Hair follicular keratinocyte (primary cell): ENCODE results near the gene FZD8. TPM values are rescaled to one million over a fixed set of nuclear protein-coding genes. Genes with fewer than 3 reads are reported as not detected.

Source experiments
- total RNA-seq: library from RNA; depleted of rRNA; stranded (reverse); fragments of >200 nt; gene quantifications from 2 replicates; pipeline ENCODE4 v1.2.3, GENCODE V29; 2015

The FZD8 gene, protein sequence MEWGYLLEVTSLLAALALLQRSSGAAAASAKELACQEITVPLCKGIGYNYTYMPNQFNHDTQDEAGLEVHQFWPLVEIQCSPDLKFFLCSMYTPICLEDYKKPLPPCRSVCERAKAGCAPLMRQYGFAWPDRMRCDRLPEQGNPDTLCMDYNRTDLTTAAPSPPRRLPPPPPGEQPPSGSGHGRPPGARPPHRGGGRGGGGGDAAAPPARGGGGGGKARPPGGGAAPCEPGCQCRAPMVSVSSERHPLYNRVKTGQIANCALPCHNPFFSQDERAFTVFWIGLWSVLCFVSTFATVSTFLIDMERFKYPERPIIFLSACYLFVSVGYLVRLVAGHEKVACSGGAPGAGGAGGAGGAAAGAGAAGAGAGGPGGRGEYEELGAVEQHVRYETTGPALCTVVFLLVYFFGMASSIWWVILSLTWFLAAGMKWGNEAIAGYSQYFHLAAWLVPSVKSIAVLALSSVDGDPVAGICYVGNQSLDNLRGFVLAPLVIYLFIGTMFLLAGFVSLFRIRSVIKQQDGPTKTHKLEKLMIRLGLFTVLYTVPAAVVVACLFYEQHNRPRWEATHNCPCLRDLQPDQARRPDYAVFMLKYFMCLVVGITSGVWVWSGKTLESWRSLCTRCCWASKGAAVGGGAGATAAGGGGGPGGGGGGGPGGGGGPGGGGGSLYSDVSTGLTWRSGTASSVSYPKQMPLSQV
- 16.9 and 26.0 TPM in 2 replicates for total RNA-seq

DNA sequence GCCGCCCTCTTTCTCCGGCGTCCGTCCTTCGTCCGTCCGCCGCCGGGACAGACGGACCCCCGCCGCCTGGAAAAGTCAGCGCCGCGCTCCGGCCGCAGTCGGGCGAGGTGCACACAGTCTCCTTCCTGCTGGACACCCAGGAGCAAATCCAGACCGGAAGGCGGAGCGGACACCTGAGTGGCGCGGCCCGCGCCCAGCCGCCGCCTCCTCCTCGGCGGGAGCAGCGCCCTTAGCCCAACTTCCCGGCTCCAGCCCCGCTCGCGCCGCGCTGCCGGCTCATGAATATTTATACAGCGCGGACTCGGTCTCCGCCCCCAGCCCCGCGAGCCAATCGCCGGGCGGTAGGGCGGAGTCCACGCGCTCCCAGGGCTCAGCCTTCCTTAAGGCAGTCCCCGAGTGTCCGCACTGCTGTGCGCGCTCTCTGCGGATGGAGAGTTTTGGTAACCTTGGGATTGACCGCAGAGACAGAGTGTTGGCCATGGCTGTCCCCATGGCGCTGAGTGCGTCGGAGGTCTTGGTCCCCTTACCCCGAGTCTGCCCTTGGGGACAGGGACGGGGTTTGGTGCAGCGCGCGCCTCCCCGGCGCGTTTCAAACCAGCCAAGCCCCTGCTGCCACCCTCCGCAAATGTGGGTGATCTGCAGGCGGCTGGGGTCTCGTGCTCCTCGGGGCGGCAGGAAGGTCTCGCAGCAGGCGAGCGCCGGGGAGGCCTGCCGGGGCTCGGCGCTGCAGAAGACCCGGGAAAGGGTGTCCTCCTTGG, at the start of gene FZD8:
FZD8 (minus strand) TSS at position 262 of the 758 bp plus-strand sequence. CDS start 867 bp downstream, outside the sequence.

DNA sequence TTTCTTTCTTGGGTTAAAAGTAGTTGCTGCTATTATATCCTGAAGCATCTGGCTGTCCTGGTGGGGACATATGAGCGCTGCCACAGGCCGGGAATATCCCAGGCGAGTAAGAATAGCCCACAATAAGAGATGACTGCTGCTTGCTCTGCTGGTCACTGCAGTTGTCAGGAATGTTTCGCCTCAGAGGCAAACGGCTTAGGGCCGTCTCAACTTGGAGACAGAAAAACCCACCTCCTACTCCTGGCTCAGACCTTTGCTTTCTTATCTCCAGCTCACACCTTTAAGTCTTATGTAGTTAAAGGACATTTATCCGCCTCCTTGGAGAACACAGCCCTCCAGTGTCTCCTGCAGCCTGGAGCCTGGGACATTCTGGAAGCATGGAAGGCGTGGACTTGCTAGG, 36.9 kb downstream of the FZD8 start, which contains the start of gene GJD4:
GJD4 (plus strand) TSS at position 151 of the 400 bp plus-strand sequence; CDS start at position 378, 227 bp downstream.

Other genes with a start within 250 kb of the FZD8 start
- not detected in 2 replicates for gene GJD4, start 37.0 kb downstream of the FZD8 start, total RNA-seq